GM13977 (cell line): ENCODE results near the gene DLGAP3.
"Not testable (repeated sequence)": the region's sequence is repeated elsewhere in the genome, so short reads cannot be mapped to it uniquely, and the experiment has no call there.

Experiments
- DNase-seq: peaks from one replicate; pipeline ENCODE4 v3.0.0; 2012; ENCODE audit warnings: low spot score
- CTCF ChIP-seq: IDR thresholded peaks from 2 replicates; pipeline ENCODE4 v1.5.1; 2012; ENCODE audit warnings: mild to moderate bottlenecking, control low read depth; ENCODE audit not compliant: insufficient read depth; ENCODE audit errors: extremely low read depth, missing control alignments
- in situ Hi-C: fragments of 300-500 bp; cut with MboI; formaldehyde crosslinking; loops from one replicate; pipeline ENCODE4 v1.12.0; 2022; ENCODE audit warnings: low sequenced_read_pairs, low pct_unique_long_range_greater_than_20kb, mixed read lengths, inconsistent platforms; ENCODE audit not compliant: unreplicated experiment

DLGAP3 gene

GRCh38 chr1:34950428-34950827 lies 21.0 kb upstream of the DLGAP3 start:
- no peak for DNase-seq
- TF ChIP-seq CTCF = no peak
- in situ Hi-C loops = no loop called here

GRCh38 chr1:34948739-34949138 lies 19.3 kb upstream of the DLGAP3 start:
- DNase-seq, in situ Hi-C loops: not testable (repeated sequence)

GRCh38 chr1:34947641-34948314 lies 18.3 kb upstream of the DLGAP3 start:
- DNase-seq, in situ Hi-C loops: not testable (repeated sequence)

GRCh38 chr1:34946211-34946610 lies 16.8 kb upstream of the DLGAP3 start:
- no peak for TF ChIP-seq CTCF
- in situ Hi-C loops = no loop called here
- DNase-seq = no peak

- DNase-seq, in situ Hi-C loops: not testable (repeated sequence)
Observed at GRCh38 chr1:34941798-34942197, 12.3 kb upstream of the DLGAP3 start.

- TF ChIP-seq CTCF = no peak
- in situ Hi-C loops = no loop called here
- DNase-seq = no peak
Observed at GRCh38 chr1:34930702-34931071, 1.2 kb upstream of the DLGAP3 start.

- DNase-seq = no peak
- peak; percentile 7 for TF ChIP-seq CTCF
- in situ Hi-C loops = no loop called here
Observed at GRCh38 chr1:34929853-34930701, 627 bp upstream of the DLGAP3 start.

GRCh38 chr1:34928699-34929496 lies 552 bp downstream of the DLGAP3 start:
- peak; percentile 17 for TF ChIP-seq CTCF
- in situ Hi-C loops = no loop called here
- DNase-seq = peak; percentile 59
